HEK293 (cell line): ENCODE data around the gene IRS2.

Source experiments
- CTCF ChIA-PET: fragments of 350-600 bp; formaldehyde crosslinking; extraction: SDS; loops from one replicate; lab custom pipeline; 2021; ENCODE audit warnings: antibody characterized with exemption; lab: Yijun Ruan, JAX
- POLR2A ChIA-PET: fragments of 300-600 bp; formaldehyde crosslinking; extraction: SDS; loops from one replicate; lab custom pipeline; 2020; ENCODE audit warnings: antibody characterized with exemption, inconsistent platforms; lab: Yijun Ruan, JAX
- H3K27ac ChIP-seq: fragments of 200-500 bp; sonication (Bioruptor generic); 2 replicates; pipeline ENCODE4 v1.5.1; 2014; ENCODE audit warnings: low read depth, low read length, control low read depth, inconsistent platforms; ENCODE audit errors: extremely low read depth
- H3K36me3 ChIP-seq, 2 experiments: fragments of 200-500 bp in 1 of 2; sonication (Bioruptor generic) in 1 of 2; 1 replicate in 1 of 2; 2 replicates in 1 of 2; pipeline ENCODE4 v1.5.1; 2014 to 2017; ENCODE audit warnings: inconsistent platforms in 2 of 2, low read length in 2 of 2; ENCODE audit not compliant: control insufficient read depth in 2 of 2, insufficient read depth in 1 of 2
- H3K4me1 ChIP-seq: fragments of 200-500 bp; sonication (Bioruptor generic); 2 replicates; pipeline ENCODE4 v1.5.1; 2014; ENCODE audit warnings: mild to moderate bottlenecking, low read length, inconsistent platforms; ENCODE audit not compliant: control insufficient read depth, insufficient read depth
- H3K4me3 ChIP-seq: 2 replicates; pipeline ENCODE4 v1.5.1; 2011; ENCODE audit warnings: low read depth, mild to moderate bottlenecking, control low read depth, low read length, moderate library complexity
- H3K9me3 ChIP-seq: fragments of 200-500 bp; sonication (Bioruptor generic); 2 replicates; pipeline ENCODE4 v1.5.1; 2014; ENCODE audit warnings: low read depth, low read length, inconsistent platforms; ENCODE audit not compliant: control insufficient read depth, insufficient read depth
- ATF2 ChIP-seq: fragments of 450-650 bp; formaldehyde crosslinking; IDR thresholded peaks from 2 replicates; pipeline ENCODE4 v1.5.1; 2016; ENCODE audit warnings: missing biosample characterization, missing genetic modification characterization, low read depth
- BCL11B ChIP-seq: fragments of 450-650 bp; formaldehyde crosslinking; IDR thresholded peaks from 2 replicates; pipeline ENCODE4 v1.5.1; 2016; ENCODE audit warnings: low read depth, missing biosample characterization, missing genetic modification characterization
- ELK4 ChIP-seq: IDR thresholded peaks from 2 replicates; pipeline ENCODE4 v1.6.1; 2011; ENCODE audit warnings: mild to moderate bottlenecking, low read depth, low read length, borderline replicate concordance
- HOXC10 ChIP-seq: sonication (generic); formaldehyde crosslinking; IDR thresholded peaks from 2 replicates; pipeline ENCODE4 v1.8.1; 2023; ENCODE audit warnings: mild to moderate bottlenecking, missing genetic modification reagents
- PRDM4 ChIP-seq: fragments of 450-650 bp; formaldehyde crosslinking; IDR thresholded peaks from 2 replicates; pipeline ENCODE4 v1.5.1; 2017; ENCODE audit warnings: missing biosample characterization, missing genetic modification characterization
- TSHZ1 ChIP-seq: fragments of 450-650 bp; formaldehyde crosslinking; IDR thresholded peaks from 2 replicates; pipeline ENCODE4 v1.5.1; 2016; ENCODE audit warnings: missing biosample characterization, missing genetic modification characterization, borderline replicate concordance
- ZBTB17 ChIP-seq: fragments of 450-650 bp; formaldehyde crosslinking; IDR thresholded peaks from 2 replicates; pipeline ENCODE4 v1.5.1; 2016; ENCODE audit warnings: missing biosample characterization, missing genetic modification characterization
- ZBTB7A ChIP-seq: fragments of 450-650 bp; formaldehyde crosslinking; IDR thresholded peaks from 2 replicates; pipeline ENCODE4 v1.5.1; 2016; ENCODE audit warnings: low read depth, missing biosample characterization, missing genetic modification characterization
- ZFHX2 ChIP-seq: fragments of 450-650 bp; formaldehyde crosslinking; conservative IDR thresholded peaks from 2 replicates; pipeline ENCODE4 v1.5.1; 2016; ENCODE audit warnings: missing biosample characterization, missing genetic modification characterization
- ZNF184 ChIP-seq: fragments of 450-650 bp; IDR thresholded peaks from 2 replicates; pipeline ENCODE4 v1.5.1; 2018; ENCODE audit warnings: missing biosample characterization, mild to moderate bottlenecking, missing genetic modification characterization
- ZNF248 ChIP-seq: fragments of 450-650 bp; formaldehyde crosslinking; IDR thresholded peaks from 2 replicates; pipeline ENCODE4 v1.5.1; 2017; ENCODE audit warnings: missing biosample characterization, missing genetic modification characterization
- ZNF433 ChIP-seq: fragments of 450-650 bp; formaldehyde crosslinking; IDR thresholded peaks from 2 replicates; pipeline ENCODE4 v1.5.1; 2016; ENCODE audit warnings: missing biosample characterization, missing genetic modification characterization, low read depth
- ZNF514 ChIP-seq: fragments of 450-650 bp; formaldehyde crosslinking; IDR thresholded peaks from 2 replicates; pipeline ENCODE4 v1.5.1; 2016; ENCODE audit warnings: missing biosample characterization, missing genetic modification characterization
- ZNF530 ChIP-seq: fragments of 450-650 bp; formaldehyde crosslinking; IDR thresholded peaks from 2 replicates; pipeline ENCODE4 v1.5.1; 2016; ENCODE audit warnings: low read depth, missing biosample characterization, missing genetic modification characterization
- ZNF654 ChIP-seq: fragments of 450-650 bp; formaldehyde crosslinking; IDR thresholded peaks from 2 replicates; pipeline ENCODE4 v1.5.1; 2016; ENCODE audit warnings: low read depth, missing biosample characterization, missing genetic modification characterization
- ZNF664 ChIP-seq: fragments of 450-650 bp; formaldehyde crosslinking; IDR thresholded peaks from 2 replicates; pipeline ENCODE4 v1.5.1; 2016; ENCODE audit warnings: missing biosample characterization, missing genetic modification characterization
- ZNF677 ChIP-seq: fragments of 450-650 bp; IDR thresholded peaks from 2 replicates; pipeline ENCODE4 v1.5.0; 2018; ENCODE audit warnings: missing biosample characterization, mild to moderate bottlenecking, missing genetic modification characterization, moderate library complexity
- ZNF704 ChIP-seq: fragments of 450-650 bp; formaldehyde crosslinking; IDR thresholded peaks from 2 replicates; pipeline ENCODE4 v1.5.1; 2016; ENCODE audit warnings: missing biosample characterization, missing genetic modification characterization
- ZNF792 ChIP-seq: fragments of 450-650 bp; formaldehyde crosslinking; IDR thresholded peaks from 2 replicates; pipeline ENCODE4 v1.5.1; 2016; ENCODE audit warnings: missing biosample characterization, missing genetic modification characterization

IRS2 gene

GRCh38 chr13:109717686-109718085 is 68.7 kb downstream of the IRS2 start:
- TF ChIP-seq ZFHX2 (tag by site-specific recombination) (no peak), PRDM4 (tag by site-specific recombination) (no peak), ZNF664 (tag by site-specific recombination) (no peak), ATF2 (tag by site-specific recombination) (no peak), ZNF704 (no peak), BCL11B (tag by site-specific recombination) (no peak), ZNF433 (tag by site-specific recombination) (no peak), HOXC10 (CRISPR knock-in tag) (no peak), ZBTB17 (tag by site-specific recombination) (no peak), ZBTB7A (tag by site-specific recombination) (no peak), ZNF654 (tag by site-specific recombination) (no peak), ZNF184 (tag by site-specific recombination) (no peak), ZNF677 (no peak), ELK4 (no peak), ZNF530 (tag by site-specific recombination) (no peak), ZNF792 (no peak), ZNF514 (tag by site-specific recombination) (no peak), TSHZ1 (no peak), ZNF248 (tag by site-specific recombination) (no peak)
- TF ChIP-seq, all 188 proteins: peak for 0
- 0 out of 2 replicates have a peak, but pooled peaks cover 2% of the 10 kb centered on the region for H3K4me1 ChIP-seq
- no peak overlapping the region for H3K4me3 ChIP-seq
- H3K27ac ChIP-seq, result no peak overlapping the region
- ChIA-PET POLR2A (no interaction called here), CTCF (no interaction called here)
- no peaks in the 10 kb centered on the region for H3K36me3 ChIP-seq
- H3K9me3 ChIP-seq, result no peaks in the 10 kb centered on the region
